Central memory CD4-positive, alpha-beta T cell (primary cell): Measurements from ENCODE around the gene C18orf63.
A peak's percentile ranks its signal among the peaks of the same experiment; 100 is the strongest.

Experiments
- DNase-seq: peaks from one replicate; pipeline ENCODE4 v3.0.0; 2022

Gene C18orf63

GRCh38 chr18:74331404-74331803, 15.8 kb downstream of the C18orf63 start:
- DNase-seq, result no peak

- DNase-seq, result no peak
Observed at GRCh38 chr18:74333091-74333490, 17.5 kb downstream of the C18orf63 start.

- no peak for DNase-seq
Observed at GRCh38 chr18:74334242-74334893, 18.7 kb downstream of the C18orf63 start.

- no peak for DNase-seq
Observed at GRCh38 chr18:74336656-74337055, 21.0 kb downstream of the C18orf63 start.

GRCh38 chr18:74337155-74337911, 21.7 kb downstream of the C18orf63 start:
- DNase-seq, result no peak

GRCh38 chr18:74337912-74338309, 22.3 kb downstream of the C18orf63 start:
- DNase-seq, result no peak

GRCh38 chr18:74342416-74343043, 26.9 kb downstream of the C18orf63 start:
- DNase-seq, result peak; percentile 24

GRCh38 chr18:74346206-74346605, 30.6 kb downstream of the C18orf63 start:
- DNase-seq, result no peak

- no peak for DNase-seq
Observed at GRCh38 chr18:74348581-74348980, 32.9 kb downstream of the C18orf63 start.

GRCh38 chr18:74351354-74351753, 35.7 kb downstream of the C18orf63 start:
- DNase-seq, result no peak

- peak; percentile 60 for DNase-seq
Observed at GRCh38 chr18:74353169-74353775, 37.6 kb downstream of the C18orf63 start.

GRCh38 chr18:74356959-74357358, 41.3 kb downstream of the C18orf63 start:
- DNase-seq, result no peak

GRCh38 chr18:74360852-74361655, 45.4 kb downstream of the C18orf63 start:
- DNase-seq, result no peak

GRCh38 chr18:74367905-74368304, 52.3 kb downstream of the C18orf63 start:
- DNase-seq, result no peak

- no peak for DNase-seq
Observed at GRCh38 chr18:74368901-74369705, 53.5 kb downstream of the C18orf63 start.

GRCh38 chr18:74370115-74370514, 54.5 kb downstream of the C18orf63 start:
- DNase-seq, result no peak

- peak; percentile 95 for DNase-seq
Observed at GRCh38 chr18:74373428-74373827, 57.8 kb downstream of the C18orf63 start.

- DNase-seq, result no peak
Observed at GRCh38 chr18:74375999-74376398, 60.4 kb downstream of the C18orf63 start.

- no peak for DNase-seq
Observed at GRCh38 chr18:74376523-74376922, 60.9 kb downstream of the C18orf63 start.

GRCh38 chr18:74377776-74378175, 62.1 kb downstream of the C18orf63 start:
- DNase-seq, result no peak

- peak; percentile 66 for DNase-seq
Observed at GRCh38 chr18:74378179-74378682, 62.6 kb downstream of the C18orf63 start.

- DNase-seq, result no peak
Observed at GRCh38 chr18:74380916-74381315, 65.3 kb downstream of the C18orf63 start.
